H1 (cell line): ENCODE measurements around the gene USPL1. TPM values are rescaled to one million over a fixed set of nuclear protein-coding genes. Genes with fewer than 3 reads are reported as not detected.
A peak's percentile ranks its signal among the peaks of the same experiment; 100 is the strongest.

Experiments used
- HDAC2 ChIP-seq, 2 experiments: fragments of 300-600 bp in 1 of 2; sonication (generic) in 1 of 2; IDR thresholded peaks; 2 replicates each; pipeline ENCODE4 v1.6.1; 2011 to 2012; ENCODE audit warnings: low read depth in 2 of 2, low read length in 2 of 2, mild to moderate bottlenecking in 2 of 2, moderate library complexity in 2 of 2, borderline replicate concordance in 1 of 2, inconsistent platforms in 1 of 2
- HDAC6 ChIP-seq: IDR thresholded peaks from one replicate; pipeline ENCODE4 v1.7.1; 2012; ENCODE audit warnings: low read depth, mild to moderate bottlenecking, inconsistent platforms, low read length, moderate library complexity
- KDM1A ChIP-seq: fragments of 200-600, 300-600 bp; sonication (generic); IDR thresholded peaks from 2 replicates; pipeline ENCODE4 v1.7.1; 2016; ENCODE audit warnings: mild to moderate bottlenecking, low read length, borderline replicate concordance
- NANOG ChIP-seq: IDR thresholded peaks from 2 replicates; pipeline ENCODE4 v1.6.1; 2011; ENCODE audit warnings: low read length, low read depth, mild to moderate bottlenecking, inconsistent platforms; ENCODE audit not compliant: insufficient read depth, poor library complexity, severe bottlenecking
- NRF1 ChIP-seq: IDR thresholded peaks from 2 replicates; pipeline ENCODE4 v1.6.1; 2011; ENCODE audit warnings: mild to moderate bottlenecking, low read depth, low read length, improper control_type of control experiment
- PHF8 ChIP-seq: fragments of 200-600 bp; sonication (generic); conservative IDR thresholded peaks from 2 replicates; pipeline ENCODE4 v1.7.1; 2012; ENCODE audit warnings: low read depth, mild to moderate bottlenecking, inconsistent platforms, low read length, moderate library complexity
- SIRT6 ChIP-seq: IDR thresholded peaks from one replicate; pipeline ENCODE4 v1.7.1; 2012; ENCODE audit warnings: low read length, inconsistent platforms
- SIX5 ChIP-seq: IDR thresholded peaks from 2 replicates; pipeline ENCODE4 v1.6.1; 2011; ENCODE audit warnings: mild to moderate bottlenecking, low read depth, low read length
- TEAD4 ChIP-seq: IDR thresholded peaks from 2 replicates; pipeline ENCODE4 v1.6.1; 2012; ENCODE audit warnings: low read depth, low read length, inconsistent platforms, mixed read lengths
- ZNF274 ChIP-seq: IDR thresholded peaks from 2 replicates; pipeline ENCODE4 v1.7.0; 2012; ENCODE audit warnings: low read length, borderline replicate concordance; ENCODE audit errors: extremely low read depth
- polyA plus RNA-seq, 7 experiments: library from polyadenylated mRNA; depleted of rRNA in 3 of 7; stranded (reverse) in 5 of 7; unstranded in 2 of 7; fragments of >200 nt in 5 of 7; fragments of 200-250 nt in 2 of 7; gene quantifications; 1 replicate in 5 of 7; 2 replicates in 1 of 7; 4 replicates in 1 of 7; pipeline versions ENCODE4 v1.2.1 to v1.2.3, GENCODE V29; 2011 to 2013; ENCODE audit warnings: missing spikeins in 2 of 7, mixed read lengths in 2 of 7
- total RNA-seq: library from RNA; stranded (reverse); fragmentation: NEBNext Ultra II Directional; extraction: Animal tissue kit (Norgen Biotek cat#: 25700); gene quantifications from 2 replicates; pipeline ENCODE4 v1.2.1, GENCODE V29; 2021
- TF ChIP-seq, protein P1 (sequence below): IDR thresholded peaks from 2 replicates; pipeline ENCODE4 v1.6.1; 2011; ENCODE audit warnings: low read depth, mild to moderate bottlenecking, low read length; ENCODE audit not compliant: insufficient read depth

The USPL1 gene
- total and polyA plus RNA-seq, 2 of the 8 experiments (the other 6 are each of a cell fraction or from before 2014, with no cell fraction given): 6.3 to 17.1 TPM

DNA sequence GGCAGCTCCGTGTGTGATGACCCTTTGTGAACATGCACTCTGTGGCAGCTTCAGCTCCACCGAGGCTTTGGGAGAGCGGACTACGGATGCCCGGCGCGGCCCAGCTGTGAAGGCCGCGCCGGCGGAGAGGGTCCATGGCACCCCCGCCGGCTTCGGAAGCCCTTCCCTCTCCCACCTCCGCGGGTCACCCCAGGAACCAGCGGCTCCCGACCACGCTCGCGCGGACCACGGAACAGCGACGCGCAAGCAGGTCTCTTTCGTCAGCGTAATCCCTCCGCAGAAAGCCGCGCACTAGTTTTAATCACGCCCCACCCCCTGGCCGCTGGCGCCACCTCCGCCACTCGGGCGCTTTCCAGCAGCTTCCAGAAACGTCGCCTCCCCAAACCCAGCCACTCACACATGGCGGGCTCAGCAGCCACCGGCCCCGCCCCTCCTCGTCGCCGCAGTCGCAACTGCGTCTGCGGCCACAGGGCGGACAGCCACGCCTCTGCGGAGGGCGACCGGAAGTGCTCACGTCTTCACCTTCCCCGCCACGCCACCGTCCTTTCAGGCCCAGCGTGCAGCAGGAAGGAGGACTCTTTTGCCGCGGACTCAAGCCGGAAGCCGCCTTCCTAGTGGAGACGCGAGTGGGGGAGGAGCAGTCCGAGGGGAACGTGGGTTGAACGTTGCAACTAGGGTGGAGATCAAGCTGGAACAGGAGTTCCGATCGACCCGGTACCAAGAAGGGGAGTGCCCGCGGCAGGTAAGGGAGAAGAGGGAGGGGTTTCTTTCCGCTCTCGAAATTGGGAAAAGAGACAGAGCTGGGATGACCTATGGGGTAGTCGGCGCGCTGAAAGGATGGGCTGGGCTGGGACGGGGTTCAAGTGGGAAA is at the start of gene USPL1 (continued):
- TF ChIP-seq PHF8: peak; percentile 71
- no peak for TF ChIP-seq ZNF274
- peak; percentile 27; the same call in 1 of the 2 replicates for TF ChIP-seq SIX5
- TF ChIP-seq SIRT6: no peak
- TF ChIP-seq NANOG: no peak
- TF ChIP-seq, protein P1, sequence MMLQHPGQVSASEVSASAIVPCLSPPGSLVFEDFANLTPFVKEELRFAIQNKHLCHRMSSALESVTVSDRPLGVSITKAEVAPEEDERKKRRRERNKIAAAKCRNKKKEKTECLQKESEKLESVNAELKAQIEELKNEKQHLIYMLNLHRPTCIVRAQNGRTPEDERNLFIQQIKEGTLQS: 0 out of 2 replicates have a peak, but pooled peaks have one; percentile 14
- TF ChIP-seq TEAD4: 0 out of 2 replicates have a peak, but pooled peaks have one; percentile 30
- peak; percentile 72 to 86; a peak in 2 of 4 replicates for TF ChIP-seq HDAC2 (IDR thresholded peaks at IDR 0.05; ENCODE audit: borderline replicate concordance in 1 of 2, low read depth in 2 of 2, low read length in 2 of 2)
- TF ChIP-seq KDM1A: no peak
- TF ChIP-seq HDAC6: no peak
- 0 out of 2 replicates have a peak, but pooled peaks have one; percentile 14 for TF ChIP-seq NRF1
